Mesendoderm (in vitro differentiated cells): ENCODE data around the gene SERPINI2.

Source experiments
- DNase-seq: peaks from one replicate; pipeline ENCODE4 v3.0.0; 2013
- H2AK5ac ChIP-seq: 2 replicates; pipeline ENCODE4 v1.6.1; 2013; ENCODE audit warnings: low read length, inconsistent platforms
- H2BK120ac ChIP-seq: 2 replicates; pipeline ENCODE4 v1.6.1; 2013; ENCODE audit warnings: low read depth, mild to moderate bottlenecking, low read length, moderate library complexity, mixed read lengths
- H2BK15ac ChIP-seq: replicated peaks from 2 replicates; pipeline ENCODE4 v1.6.1; 2013; ENCODE audit warnings: low read depth, mild to moderate bottlenecking, moderate library complexity
- H2BK5ac ChIP-seq: 2 replicates; pipeline ENCODE4 v1.6.1; 2013; ENCODE audit warnings: low read length, inconsistent platforms
- H3K18ac ChIP-seq: 2 replicates; pipeline ENCODE4 v1.6.1; 2013; ENCODE audit warnings: mild to moderate bottlenecking, low read length, mixed read lengths
- H3K23ac ChIP-seq: one replicate; pipeline ENCODE4 v1.6.1; 2013; ENCODE audit warnings: low read length
- H3K27ac ChIP-seq: 2 replicates; pipeline ENCODE4 v1.5.1; 2013; ENCODE audit warnings: low read depth, mild to moderate bottlenecking, inconsistent platforms, low read length, moderate library complexity
- H3K27me3 ChIP-seq: 2 replicates; pipeline ENCODE4 v1.6.1; 2013; ENCODE audit warnings: low read length, control low read depth, mild to moderate bottlenecking, inconsistent platforms; ENCODE audit not compliant: insufficient read depth, poor library complexity
- H3K36me3 ChIP-seq: 2 replicates; pipeline ENCODE4 v1.6.1; 2013; ENCODE audit warnings: low read length, inconsistent platforms; ENCODE audit not compliant: control insufficient read depth, insufficient read depth
- H3K4ac ChIP-seq: one replicate; pipeline ENCODE4 v1.6.1; 2013; ENCODE audit warnings: low read depth, mild to moderate bottlenecking, low read length, moderate library complexity
- H3K4me1 ChIP-seq: 2 replicates; pipeline ENCODE4 v1.6.1; 2013; ENCODE audit warnings: low read depth, low read length, inconsistent platforms; ENCODE audit not compliant: control insufficient read depth
- H3K4me2 ChIP-seq: 2 replicates; pipeline ENCODE4 v1.6.1; 2013; ENCODE audit warnings: low read length
- H3K4me3 ChIP-seq: 2 replicates; pipeline ENCODE4 v1.5.1; 2013; ENCODE audit warnings: mild to moderate bottlenecking, low read length
- H3K56ac ChIP-seq: one replicate; pipeline ENCODE4 v1.6.1; 2013; ENCODE audit warnings: low read length
- H3K79me1 ChIP-seq: 2 replicates; pipeline ENCODE4 v1.6.1; 2013; ENCODE audit warnings: low read length, inconsistent platforms
- H3K79me2 ChIP-seq: 2 replicates; pipeline ENCODE4 v1.6.1; 2013; ENCODE audit warnings: mild to moderate bottlenecking, low read length; ENCODE audit not compliant: control insufficient read depth, insufficient read depth
- H3K9ac ChIP-seq: 2 replicates; pipeline ENCODE4 v1.6.1; 2013; ENCODE audit warnings: low read length, inconsistent platforms
- H4K5ac ChIP-seq: one replicate; pipeline ENCODE4 v1.6.1; 2013; ENCODE audit warnings: low read length
- H4K8ac ChIP-seq: one replicate; pipeline ENCODE4 v1.6.1; 2013; ENCODE audit warnings: low read depth, mild to moderate bottlenecking, control low read depth, low read length, moderate library complexity
- WGBS: extraction: QIAGEN DNeasy Blood & Tissue Kit; methylation state at CpG from one replicate; pipeline ENCODE4 v1.1.7; 2013; ENCODE audit warnings: low lambda C conversion rate, missing lambda C conversion rate; ENCODE audit not compliant: insufficient coverage; ENCODE audit errors: extremely low coverage; 5-methylcytosine and 5-hydroxymethylcytosine counted together

The SERPINI2 gene

GRCh38 chr3:167406876-167407492 is 66.9 kb downstream of the SERPINI2 start:
- Histone ChIP-seq H3K4ac (no peak overlapping the region), H3K79me2 (no peaks in the 10 kb centered on the region), H3K56ac (no peak overlapping the region), H2AK5ac (no peak overlapping the region), H3K4me3 (no peak overlapping the region), H3K4me2 (no peak overlapping the region), H3K27me3 (no peaks in the 10 kb centered on the region), H2BK5ac (no peak overlapping the region), H3K18ac (no peak overlapping the region), H3K79me1 (no peaks in the 10 kb centered on the region), H3K36me3 (no peaks in the 10 kb centered on the region), H2BK120ac (no peak overlapping the region), H3K4me1 (no peaks in the 10 kb centered on the region), H4K8ac (no peak overlapping the region), H3K9ac (no peak overlapping the region), H3K23ac (no peak overlapping the region), H2BK15ac (no peak overlapping the region), H3K27ac (no peak overlapping the region), H4K5ac (no peak overlapping the region)
- no CpG with 5 or more reads among the region's 3 CpGs for WGBS
- peak; percentile 90 for DNase-seq

DNA sequence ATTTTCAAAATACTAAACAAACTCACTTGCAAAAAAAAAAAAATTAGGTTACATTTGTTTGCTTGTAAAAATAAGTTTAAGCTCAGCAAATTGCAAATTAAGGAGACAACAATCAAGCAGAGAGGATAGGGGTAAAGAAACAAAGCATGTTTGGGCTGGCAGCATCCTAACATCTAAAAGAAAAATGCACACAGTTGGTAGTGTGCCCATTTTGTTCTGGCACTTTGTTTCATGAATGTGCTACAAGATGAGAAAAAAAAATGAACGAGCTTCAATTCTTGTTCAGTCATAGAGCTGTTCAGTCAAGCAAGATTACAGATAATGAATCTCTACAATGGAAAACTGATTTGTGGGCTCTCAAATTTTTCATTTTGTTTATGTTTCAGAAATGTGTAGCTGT is 76.0 kb downstream of the SERPINI2 start:
- H3K36me3 ChIP-seq = no peaks in the 10 kb centered on the region
- no peak overlapping the region for H2AK5ac ChIP-seq
- H3K4me2 ChIP-seq = no peak overlapping the region
- no peak overlapping the region for H3K23ac ChIP-seq
- H3K4me1 ChIP-seq = no peaks in the 10 kb centered on the region
- H2BK15ac ChIP-seq = no peak overlapping the region
- no peak overlapping the region for H2BK120ac ChIP-seq
- no CpG with 5 or more reads among the region's 1 CpG for whole genome bisulfite sequencing
- no peak overlapping the region for H3K27ac ChIP-seq
- H4K5ac ChIP-seq = no peak overlapping the region
- H3K9ac ChIP-seq = no peak overlapping the region
- no peak overlapping the region for H4K8ac ChIP-seq
- H3K79me1 ChIP-seq = no peaks in the 10 kb centered on the region
- no peak overlapping the region for H3K4ac ChIP-seq
- no peak for DNase-seq
- no peaks in the 10 kb centered on the region for H3K27me3 ChIP-seq
- no peak overlapping the region for H3K18ac ChIP-seq
- H3K4me3 ChIP-seq = no peak overlapping the region
- H3K79me2 ChIP-seq = no peaks in the 10 kb centered on the region
- no peak overlapping the region for H3K56ac ChIP-seq
- no peak overlapping the region for H2BK5ac ChIP-seq

DNA sequence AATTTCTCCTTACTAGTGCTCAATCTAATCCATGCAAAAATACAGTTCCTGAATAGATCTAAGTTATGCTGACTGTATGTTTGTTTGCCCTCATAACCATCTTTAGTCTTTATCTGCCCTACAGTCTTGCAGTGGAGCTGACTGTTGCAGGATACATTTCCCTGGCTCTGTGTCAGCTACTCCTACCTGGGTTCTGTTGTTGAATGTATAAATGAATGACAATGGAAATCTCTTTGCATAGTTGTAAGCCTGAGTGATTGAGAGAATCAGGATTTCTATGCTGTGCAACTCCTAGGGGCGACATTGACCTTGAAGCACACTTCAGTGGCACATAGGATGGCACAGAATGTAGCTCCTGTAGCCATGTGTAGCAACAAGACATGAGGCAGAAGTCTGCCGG is 77.8 kb downstream of the SERPINI2 start:
- no peak overlapping the region for H3K27ac ChIP-seq
- no peak overlapping the region for H3K4ac ChIP-seq
- no peak overlapping the region for H3K23ac ChIP-seq
- no peak overlapping the region for H3K9ac ChIP-seq
- no peak overlapping the region for H2BK5ac ChIP-seq
- H2BK120ac ChIP-seq = no peak overlapping the region
- H4K8ac ChIP-seq = no peak overlapping the region
- H3K4me3 ChIP-seq = no peak overlapping the region
- H3K18ac ChIP-seq = no peak overlapping the region
- H3K36me3 ChIP-seq = no peaks in the 10 kb centered on the region
- H3K56ac ChIP-seq = no peak overlapping the region
- H2BK15ac ChIP-seq = no peak overlapping the region
- no peak overlapping the region for H3K4me2 ChIP-seq
- no peak for DNase-seq
- H3K79me2 ChIP-seq = no peaks in the 10 kb centered on the region
- H3K27me3 ChIP-seq = no peaks in the 10 kb centered on the region
- no peak overlapping the region for H2AK5ac ChIP-seq
- no peaks in the 10 kb centered on the region for H3K4me1 ChIP-seq
- H4K5ac ChIP-seq = no peak overlapping the region
- no peaks in the 10 kb centered on the region for H3K79me1 ChIP-seq
- WGBS = no CpG with 5 or more reads among the region's 2 CpGs

DNA sequence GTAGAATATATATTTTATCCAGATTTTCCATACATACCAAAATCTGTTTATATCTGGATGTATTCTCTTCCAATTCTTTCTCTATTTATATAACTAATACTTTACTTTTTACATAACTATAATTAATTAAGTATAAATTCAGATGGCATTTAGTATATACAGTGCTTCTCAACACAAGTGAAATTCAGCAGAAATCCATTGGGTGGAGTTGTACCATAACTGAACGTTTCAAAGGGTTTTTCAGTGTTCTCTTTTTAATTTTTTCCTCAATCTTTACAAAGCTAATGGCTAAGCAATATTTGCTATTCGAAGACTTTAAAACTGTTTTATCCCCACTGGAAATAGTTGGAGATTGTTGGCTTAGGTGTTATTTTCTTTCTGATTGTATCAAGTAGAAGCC is 79.8 kb downstream of the SERPINI2 start:
- H3K4me1 ChIP-seq = no peaks in the 10 kb centered on the region
- H3K4ac ChIP-seq = no peak overlapping the region
- H3K79me1 ChIP-seq = no peaks in the 10 kb centered on the region
- no peak for DNase-seq
- no peak overlapping the region for H3K27ac ChIP-seq
- H2AK5ac ChIP-seq = no peak overlapping the region
- H4K8ac ChIP-seq = no peak overlapping the region
- H2BK5ac ChIP-seq = no peak overlapping the region
- H3K4me3 ChIP-seq = no peak overlapping the region
- no peak overlapping the region for H3K18ac ChIP-seq
- H3K9ac ChIP-seq = no peak overlapping the region
- no peak overlapping the region for H3K23ac ChIP-seq
- H4K5ac ChIP-seq = no peak overlapping the region
- WGBS = no CpG with 5 or more reads among the region's 2 CpGs
- H3K4me2 ChIP-seq = no peak overlapping the region
- no peak overlapping the region for H2BK120ac ChIP-seq
- no peaks in the 10 kb centered on the region for H3K27me3 ChIP-seq
- no peak overlapping the region for H3K56ac ChIP-seq
- no peak overlapping the region for H2BK15ac ChIP-seq
- H3K79me2 ChIP-seq = no peaks in the 10 kb centered on the region
- H3K36me3 ChIP-seq = no peaks in the 10 kb centered on the region
